Lower leg skin (tissue), 3 donors: ENCODE data around the gene MCCC1.

Experiments
- CTCF ChIP-seq, 3 donors: fragments of 450-650 bp; IDR thresholded peaks; one replicate each; pipeline ENCODE4 v1.5.1; 2016; ENCODE audit warnings: antibody characterized with exemption in 3 of 3, mild to moderate bottlenecking in 3 of 3, moderate library complexity in 2 of 3
- POLR2A ChIP-seq, 2 donors: fragments of 450-650 bp; IDR thresholded peaks; one replicate each; pipeline ENCODE4 v1.6.1; 2016 to 2017; ENCODE audit warnings: antibody characterized with exemption in 2 of 2, mild to moderate bottlenecking in 1 of 2, moderate library complexity in 1 of 2

GRCh38 chr3:182980204-182981037 is 118.9 kb downstream of the MCCC1 start, which contains the start of gene DCUN1D1:
- TF ChIP-seq CTCF (IDR thresholded peaks at IDR 0.05), result no peak
- TF ChIP-seq POLR2A (IDR thresholded peaks at IDR 0.05), result no peak
